Nephron progenitor cell (in vitro differentiated cells): Measurements from ENCODE around the gene COL20A1.

Experiments
- DNase-seq: peaks from one replicate; pipeline ENCODE4 v3.0.0; 2021
- H3K27ac Mint-ChIP-seq: 2 replicates; pipeline ENCODE4 v1.8.0; 2021; ENCODE audit warnings: mild to moderate bottlenecking, moderate library complexity, mixed read lengths
- H3K27me3 Mint-ChIP-seq: 2 replicates; pipeline ENCODE4 v1.8.0; 2021; ENCODE audit warnings: mild to moderate bottlenecking, low read depth, mixed read lengths; ENCODE audit not compliant: poor library complexity
- H3K36me3 Mint-ChIP-seq: 2 replicates; pipeline ENCODE4 v1.8.0; 2021; ENCODE audit warnings: low read depth, mixed read lengths
- H3K4me1 Mint-ChIP-seq: 2 replicates; pipeline ENCODE4 v1.8.0; 2021; ENCODE audit warnings: mixed read lengths
- H3K4me3 Mint-ChIP-seq: 2 replicates; pipeline ENCODE4 v1.8.0; 2021; ENCODE audit warnings: mild to moderate bottlenecking, moderate library complexity, mixed read lengths
- H3K9me3 Mint-ChIP-seq: 2 replicates; pipeline ENCODE4 v1.8.0; 2021; ENCODE audit warnings: mild to moderate bottlenecking, moderate library complexity, mixed read lengths
- TF ChIP-seq, protein P1 (sequence below): fragments of 200-600 bp; sonication (generic); IDR thresholded peaks from 2 replicates; pipeline ENCODE4 v1.5.0; 2021; ENCODE audit warnings: antibody characterized with exemption

The COL20A1 gene

DNA sequence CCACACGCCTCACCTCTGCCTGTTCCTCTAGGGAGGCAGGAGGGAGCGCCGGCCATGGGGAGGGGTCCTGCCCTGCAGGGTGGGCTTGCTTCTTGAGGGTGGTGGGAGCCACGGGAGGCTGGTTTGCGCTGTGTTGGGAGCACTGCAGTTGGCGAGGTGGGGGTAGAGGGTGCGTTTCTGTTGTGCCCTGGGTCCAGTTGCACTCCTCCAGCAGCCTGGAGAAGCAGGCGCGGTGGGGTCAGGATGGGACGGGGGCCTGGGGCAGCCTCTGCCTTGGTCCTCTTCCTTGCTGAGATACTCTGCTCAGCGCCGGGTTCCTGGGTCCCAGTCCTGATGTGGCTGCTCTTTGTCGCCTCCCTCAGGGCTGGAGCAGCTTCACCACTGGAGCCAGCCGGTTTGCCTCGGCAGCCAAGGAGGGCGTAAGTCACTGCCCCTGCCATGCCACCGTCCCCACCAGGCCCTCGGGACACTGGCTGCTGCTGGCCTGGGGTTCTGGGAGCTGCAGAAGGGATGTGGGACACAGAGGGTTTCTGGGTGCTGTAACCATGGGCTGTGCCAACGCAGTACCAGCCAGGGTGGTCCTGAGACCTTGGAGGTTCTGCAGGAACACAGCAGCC, 11.9 kb upstream of the COL20A1 start:
- TF ChIP-seq, protein P1, sequence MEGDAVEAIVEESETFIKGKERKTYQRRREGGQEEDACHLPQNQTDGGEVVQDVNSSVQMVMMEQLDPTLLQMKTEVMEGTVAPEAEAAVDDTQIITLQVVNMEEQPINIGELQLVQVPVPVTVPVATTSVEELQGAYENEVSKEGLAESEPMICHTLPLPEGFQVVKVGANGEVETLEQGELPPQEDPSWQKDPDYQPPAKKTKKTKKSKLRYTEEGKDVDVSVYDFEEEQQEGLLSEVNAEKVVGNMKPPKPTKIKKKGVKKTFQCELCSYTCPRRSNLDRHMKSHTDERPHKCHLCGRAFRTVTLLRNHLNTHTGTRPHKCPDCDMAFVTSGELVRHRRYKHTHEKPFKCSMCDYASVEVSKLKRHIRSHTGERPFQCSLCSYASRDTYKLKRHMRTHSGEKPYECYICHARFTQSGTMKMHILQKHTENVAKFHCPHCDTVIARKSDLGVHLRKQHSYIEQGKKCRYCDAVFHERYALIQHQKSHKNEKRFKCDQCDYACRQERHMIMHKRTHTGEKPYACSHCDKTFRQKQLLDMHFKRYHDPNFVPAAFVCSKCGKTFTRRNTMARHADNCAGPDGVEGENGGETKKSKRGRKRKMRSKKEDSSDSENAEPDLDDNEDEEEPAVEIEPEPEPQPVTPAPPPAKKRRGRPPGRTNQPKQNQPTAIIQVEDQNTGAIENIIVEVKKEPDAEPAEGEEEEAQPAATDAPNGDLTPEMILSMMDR = peak; percentile 36
- Mint-ChIP-seq H3K4me1 (no peaks in the 10 kb centered on the region), H3K9me3 (no peaks in the 10 kb centered on the region), H3K27ac (no peak overlapping the region), H3K36me3 (peaks cover 22% of the 10 kb centered on the region), H3K4me3 (no peak overlapping the region), H3K27me3 (no peaks in the 10 kb centered on the region)
- no peak for DNase-seq

- H3K4me3 Mint-ChIP-seq = no peak overlapping the region
- H3K4me1 Mint-ChIP-seq = no peaks in the 10 kb centered on the region
- DNase-seq = no peak
- TF ChIP-seq, protein P1 = no peak
- no peak overlapping the region for H3K27ac Mint-ChIP-seq
- no peaks in the 10 kb centered on the region for H3K9me3 Mint-ChIP-seq
- peaks cover 22% of the 10 kb centered on the region for H3K36me3 Mint-ChIP-seq
- no peaks in the 10 kb centered on the region for H3K27me3 Mint-ChIP-seq
Observed at GRCh38 chr20:63281742-63282665, 11.0 kb upstream of the COL20A1 start.

- H3K4me3 Mint-ChIP-seq = no peak overlapping the region
- no peaks in the 10 kb centered on the region for H3K9me3 Mint-ChIP-seq
- TF ChIP-seq, protein P1 = no peak
- H3K27me3 Mint-ChIP-seq = no peaks in the 10 kb centered on the region
- peaks cover 22% of the 10 kb centered on the region for H3K36me3 Mint-ChIP-seq
- DNase-seq = no peak
- H3K4me1 Mint-ChIP-seq = no peaks in the 10 kb centered on the region
- H3K27ac Mint-ChIP-seq = no peak overlapping the region
Observed at GRCh38 chr20:63282946-63283345, 10.0 kb upstream of the COL20A1 start.

DNA sequence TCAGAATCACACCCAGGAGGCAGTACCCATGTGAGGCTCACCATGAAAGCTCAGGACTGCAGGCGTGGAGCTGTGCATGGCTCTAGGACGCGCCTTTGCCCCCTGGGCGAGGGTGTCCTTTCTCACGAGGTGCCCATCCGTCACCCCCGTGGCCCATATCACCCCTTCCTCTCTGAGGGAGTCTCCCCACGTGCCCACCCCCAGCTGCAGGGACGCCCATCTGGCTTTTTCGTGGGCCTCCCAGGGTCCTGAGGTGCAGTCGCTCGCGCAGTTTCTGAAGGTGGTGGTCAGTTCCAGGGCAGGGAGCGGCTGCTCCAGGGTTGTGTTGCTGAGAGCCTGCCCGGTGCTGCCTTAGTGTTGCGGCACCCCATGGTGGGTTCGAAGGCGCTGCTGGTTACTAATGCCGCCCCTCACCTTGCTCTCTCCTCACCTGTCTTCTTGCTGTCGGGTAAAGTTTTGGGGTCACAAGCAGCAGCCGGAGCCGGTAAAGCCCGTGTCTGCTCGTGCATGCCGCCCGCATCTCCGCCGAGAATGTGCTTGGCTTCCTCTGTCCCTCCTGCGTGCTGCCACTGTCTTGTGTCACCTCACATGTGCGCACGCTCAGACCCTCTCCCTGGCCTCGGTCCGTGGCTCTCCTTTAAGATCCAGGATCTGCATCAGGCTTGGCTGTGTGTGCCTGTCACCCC, 9.4 kb upstream of the COL20A1 start:
- Mint-ChIP-seq H3K27ac (peak overlapping the region; percentile 87), H3K4me3 (no peak overlapping the region), H3K27me3 (no peaks in the 10 kb centered on the region), H3K9me3 (no peaks in the 10 kb centered on the region), H3K36me3 (peaks cover 21% of the 10 kb centered on the region), H3K4me1 (no peaks in the 10 kb centered on the region)
- DNase-seq = no peak
- TF ChIP-seq, protein P1 = no peak

GRCh38 chr20:63284083-63284440, 8.9 kb upstream of the COL20A1 start:
- TF ChIP-seq, protein P1 = no peak
- H3K4me3 Mint-ChIP-seq = no peak overlapping the region
- peak overlapping the region; percentile 87 for H3K27ac Mint-ChIP-seq
- peaks cover 16% of the 10 kb centered on the region for H3K36me3 Mint-ChIP-seq
- no peaks in the 10 kb centered on the region for H3K4me1 Mint-ChIP-seq
- DNase-seq = no peak
- no peaks in the 10 kb centered on the region for H3K27me3 Mint-ChIP-seq
- no peaks in the 10 kb centered on the region for H3K9me3 Mint-ChIP-seq
